ENCODE results near the gene ATG2B.

ATG2B gene

GRCh38 chr14:96272777-96273473 lies 90.2 kb downstream of the ATG2B start:
- no peak for DNase-seq (ENCODE audit: low read depth in 2 of 2)

GRCh38 chr14:96271421-96271762 lies 91.7 kb downstream of the ATG2B start:
- no peak for DNase-seq (ENCODE audit: low read depth in 2 of 2)

- DNase-seq (ENCODE audit: low read depth in 2 of 2), result no peak
These were observed 92.3 kb downstream of the ATG2B start for GRCh38 chr14:96270565-96271420.

- no peak for DNase-seq (ENCODE audit: low read depth in 2 of 2)
These were observed 93.8 kb downstream of the ATG2B start for GRCh38 chr14:96269359-96269710.

- DNase-seq (ENCODE audit: low read depth in 2 of 2), result no peak
These were observed 94.4 kb downstream of the ATG2B start for GRCh38 chr14:96268431-96269358.

GRCh38 chr14:96267916-96268315 lies 95.2 kb downstream of the ATG2B start:
- DNase-seq (ENCODE audit: low read depth in 2 of 2), result no peak

GRCh38 chr14:96267336-96267735 lies 95.8 kb downstream of the ATG2B start:
- DNase-seq (ENCODE audit: low read depth in 2 of 2), result no peak

GRCh38 chr14:96265383-96266095 lies 97.6 kb downstream of the ATG2B start:
- DNase-seq (ENCODE audit: low read depth in 2 of 2), result no peak

- no peak for DNase-seq (ENCODE audit: low read depth in 2 of 2)
These were observed 98.3 kb downstream of the ATG2B start for GRCh38 chr14:96264853-96265252.

GRCh38 chr14:96264200-96264553 lies 99.0 kb downstream of the ATG2B start:
- no peak for DNase-seq (ENCODE audit: low read depth in 2 of 2)

GRCh38 chr14:96263347-96264199 lies 99.6 kb downstream of the ATG2B start:
- DNase-seq (ENCODE audit: low read depth in 2 of 2), result no peak

GRCh38 chr14:96261772-96262655 lies 101.1 kb downstream of the ATG2B start:
- no peak for DNase-seq (ENCODE audit: low read depth in 2 of 2)

GRCh38 chr14:96261053-96261452 lies 102.1 kb downstream of the ATG2B start:
- no peak for DNase-seq (ENCODE audit: low read depth in 2 of 2)

GRCh38 chr14:96260341-96260821 lies 102.8 kb downstream of the ATG2B start:
- no peak for DNase-seq (ENCODE audit: low read depth in 2 of 2)

GRCh38 chr14:96257900-96258299 lies 105.2 kb downstream of the ATG2B start:
- DNase-seq (ENCODE audit: low read depth in 2 of 2), result no peak

GRCh38 chr14:96257056-96257455 lies 106.1 kb downstream of the ATG2B start:
- DNase-seq (ENCODE audit: low read depth in 2 of 2), result no peak

GRCh38 chr14:96256407-96256806 lies 106.7 kb downstream of the ATG2B start:
- DNase-seq (ENCODE audit: low read depth in 2 of 2), result no peak

- DNase-seq (ENCODE audit: low read depth in 2 of 2), result no peak
These were observed 107.4 kb downstream of the ATG2B start, which contains the start of gene BDKRB1 for GRCh38 chr14:96255501-96256366. TSS of gene BDKRB1 (plus strand) at chr14:96256210. CDS start at chr14:96263683, 7,473 bp downstream.
